ENCODE data around the gene OSBPL3. TPM values are rescaled to one million over a fixed set of nuclear protein-coding genes. Genes with fewer than 3 reads are reported as not detected.

The OSBPL3 gene
- total RNA-seq, 4 donors from 2014 or later = 1.2 to 9.0 (median 3.5) TPM

- Histone ChIP-seq H3K4me3 (no peak overlapping the region), H3K9me3 (no peaks in the 10 kb centered on the region), H3K27ac (no peak overlapping the region), H3K27me3 (no peaks in the 10 kb centered on the region), H3K36me3 (no peaks in the 10 kb centered on the region), H3K4me1 (no peaks in the 10 kb centered on the region)
- no peak for DNase-seq
- intact Hi-C loops (cut with DNase I; ENCODE audit: low total_unique reads) = no loop called here
- TF ChIP-seq CTCF (IDR thresholded peaks at IDR 0.05) = no peak
- TF ChIP-seq POLR2A (IDR thresholded peaks at IDR 0.05) = no peak
Measured at GRCh38 chr7:24827027-24827426, 153.0 kb downstream of the OSBPL3 start.

- TF ChIP-seq POLR2A (IDR thresholded peaks at IDR 0.05) (no peak), CTCF (IDR thresholded peaks at IDR 0.05) (no peak)
- H3K4me1 ChIP-seq = no peaks in the 10 kb centered on the region
- H3K9me3 ChIP-seq = no peaks in the 10 kb centered on the region
- H3K4me3 ChIP-seq = no peak overlapping the region
- intact Hi-C loops (cut with DNase I; ENCODE audit: low total_unique reads) = no loop called here
- no peaks in the 10 kb centered on the region for H3K27me3 ChIP-seq
- no peaks in the 10 kb centered on the region for H3K36me3 ChIP-seq
- no peak overlapping the region for H3K27ac ChIP-seq
- DNase-seq = no peak
Measured at GRCh38 chr7:24826662-24827020, 153.3 kb downstream of the OSBPL3 start.

- Histone ChIP-seq H3K27me3 (no peaks in the 10 kb centered on the region), H3K27ac (peak overlapping the region in 1 of 2 donors; percentile 2), H3K9me3 (no peaks in the 10 kb centered on the region), H3K4me3 (no peak overlapping the region), H3K4me1 (no peaks in the 10 kb centered on the region), H3K36me3 (no peaks in the 10 kb centered on the region)
- TF ChIP-seq CTCF (IDR thresholded peaks at IDR 0.05) (no peak), POLR2A (IDR thresholded peaks at IDR 0.05) (no peak)
- DNase-seq = no peak
- intact Hi-C loops (cut with DNase I; ENCODE audit: low total_unique reads) = no loop called here
Measured at GRCh38 chr7:24825931-24826661, 153.9 kb downstream of the OSBPL3 start.

- Histone ChIP-seq H3K9me3 (no peaks in the 10 kb centered on the region), H3K36me3 (no peaks in the 10 kb centered on the region), H3K27me3 (no peaks in the 10 kb centered on the region), H3K27ac (peak overlapping the region in 1 of 2 donors; percentile 12), H3K4me1 (no peaks in the 10 kb centered on the region), H3K4me3 (no peak overlapping the region)
- intact Hi-C loops (cut with DNase I; ENCODE audit: low total_unique reads) = no loop called here
- no peak for DNase-seq
- TF ChIP-seq CTCF (IDR thresholded peaks at IDR 0.05) (no peak), POLR2A (IDR thresholded peaks at IDR 0.05) (no peak)
Measured at GRCh38 chr7:24825381-24825794, 154.6 kb downstream of the OSBPL3 start.

GRCh38 chr7:24824896-24825295, 155.1 kb downstream of the OSBPL3 start:
- TF ChIP-seq CTCF (IDR thresholded peaks at IDR 0.05) = no peak
- TF ChIP-seq POLR2A (IDR thresholded peaks at IDR 0.05) = no peak
- peak overlapping the region; percentile 12 to 34 for H3K27ac ChIP-seq
- no peak for DNase-seq
- no peaks in the 10 kb centered on the region for H3K27me3 ChIP-seq
- no peaks in the 10 kb centered on the region for H3K36me3 ChIP-seq
- no peaks in the 10 kb centered on the region for H3K9me3 ChIP-seq
- no peak overlapping the region for H3K4me3 ChIP-seq
- intact Hi-C loops (cut with DNase I; ENCODE audit: low total_unique reads) = no loop called here
- no peaks in the 10 kb centered on the region for H3K4me1 ChIP-seq

Data from uterus (tissue), 4 donors.